ENCODE data around the gene SLC66A1.

- TF ChIP-seq SKIL (CRISPR knock-in tag; IDR thresholded peaks at IDR 0.05; ENCODE audit: borderline replicate concordance) (no peak), ZNF879 (CRISPR knock-in tag; IDR thresholded peaks at IDR 0.05) (no peak), REST (IDR thresholded peaks at IDR 0.05; ENCODE audit: borderline replicate concordance in 1 of 2, low read depth in 1 of 2, low read length in 2 of 2) (no peak), SRSF1 (optimal IDR thresholded peaks at IDR 0.05; ENCODE audit: low read depth, low read length) (no peak), KLF13 (CRISPR knock-in tag; IDR thresholded peaks at IDR 0.05) (no peak), NFE2L2 (IDR thresholded peaks at IDR 0.05; ENCODE audit: low read length) (no peak), POLR2A (IDR thresholded peaks at IDR 0.05; ENCODE audit: insufficient read depth in 1 of 2, low read depth in 2 of 2, low read length in 2 of 2) (no peak)
Observed at GRCh38 chr1:19306941-19307340, 5.2 kb upstream of the SLC66A1 start.

Data from HepG2 (cell line).